Stomach (tissue), 4 donors: ENCODE measurements around the gene FREM2.

Experiments
- POLR2A ChIP-seq, 4 donors: fragments of 450-650 bp; IDR thresholded peaks; one replicate each; pipeline ENCODE4 v1.6.1; 2016; ENCODE audit warnings: antibody characterized with exemption in 4 of 4, control low read depth in 2 of 4, mild to moderate bottlenecking in 1 of 4, moderate library complexity in 1 of 4
- POLR2AphosphoS5 ChIP-seq, 3 donors: sonication (generic); formaldehyde crosslinking; IDR thresholded peaks; one replicate each; pipeline ENCODE4 v1.6.1; 2016; ENCODE audit warnings: antibody characterized with exemption in 3 of 3
- TF ChIP-seq, protein P1 (sequence below), 7 experiments: fragments of 450-650 bp in 4 of 7; fragments of 200-600 bp in 3 of 7; sonication (generic) in 3 of 7; IDR thresholded peaks; one replicate each; pipeline ENCODE4 v1.5.1; 2016 to 2019; ENCODE audit warnings: antibody characterized with exemption in 7 of 7, control low read depth in 2 of 7, mild to moderate bottlenecking in 1 of 7

DNA sequence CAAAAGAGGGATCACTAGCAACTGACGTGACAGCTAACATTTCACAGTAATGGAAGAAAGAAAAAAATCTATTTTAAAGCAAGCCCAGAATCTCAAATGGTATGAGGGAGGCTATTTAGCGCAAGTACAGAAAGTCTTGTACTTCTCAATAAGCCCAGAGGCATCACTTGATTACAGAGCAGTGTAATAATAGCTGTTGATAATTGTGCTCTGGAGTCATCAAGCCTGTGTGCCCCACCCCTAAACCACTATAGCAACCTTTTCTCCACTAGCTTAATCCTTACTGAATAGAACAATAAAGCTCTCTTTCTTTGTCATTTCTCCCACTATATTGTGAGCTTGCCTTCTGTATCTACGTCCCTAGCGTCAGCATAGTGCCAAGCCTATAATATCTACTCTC lies 56.6 kb downstream of the FREM2 start:
- TF ChIP-seq POLR2AphosphoS5 (IDR thresholded peaks at IDR 0.05), result no peak
- TF ChIP-seq, protein P1, sequence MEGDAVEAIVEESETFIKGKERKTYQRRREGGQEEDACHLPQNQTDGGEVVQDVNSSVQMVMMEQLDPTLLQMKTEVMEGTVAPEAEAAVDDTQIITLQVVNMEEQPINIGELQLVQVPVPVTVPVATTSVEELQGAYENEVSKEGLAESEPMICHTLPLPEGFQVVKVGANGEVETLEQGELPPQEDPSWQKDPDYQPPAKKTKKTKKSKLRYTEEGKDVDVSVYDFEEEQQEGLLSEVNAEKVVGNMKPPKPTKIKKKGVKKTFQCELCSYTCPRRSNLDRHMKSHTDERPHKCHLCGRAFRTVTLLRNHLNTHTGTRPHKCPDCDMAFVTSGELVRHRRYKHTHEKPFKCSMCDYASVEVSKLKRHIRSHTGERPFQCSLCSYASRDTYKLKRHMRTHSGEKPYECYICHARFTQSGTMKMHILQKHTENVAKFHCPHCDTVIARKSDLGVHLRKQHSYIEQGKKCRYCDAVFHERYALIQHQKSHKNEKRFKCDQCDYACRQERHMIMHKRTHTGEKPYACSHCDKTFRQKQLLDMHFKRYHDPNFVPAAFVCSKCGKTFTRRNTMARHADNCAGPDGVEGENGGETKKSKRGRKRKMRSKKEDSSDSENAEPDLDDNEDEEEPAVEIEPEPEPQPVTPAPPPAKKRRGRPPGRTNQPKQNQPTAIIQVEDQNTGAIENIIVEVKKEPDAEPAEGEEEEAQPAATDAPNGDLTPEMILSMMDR (IDR thresholded peaks at IDR 0.05), result no peak
- no peak for TF ChIP-seq POLR2A (IDR thresholded peaks at IDR 0.05)
